Right renal cortex interstitium (tissue), 3 donors: ENCODE data around the gene HS1BP3. TPM values are rescaled to one million over a fixed set of nuclear protein-coding genes. Genes with fewer than 3 reads are reported as not detected.

ENCODE experiments used
- DNase-seq, 3 donors: peaks; one replicate each; pipeline ENCODE4 v3.0.0-alpha.2; 2013; ENCODE audit warnings: low read depth in 3 of 3, low spot score in 2 of 3
- polyA plus RNA-seq, 3 donors: library from polyadenylated mRNA; unstranded; fragments of 120-200 nt; gene quantifications; one replicate each; pipeline ENCODE4 v1.2.1, GENCODE V29; 2013; ENCODE audit not compliant: insufficient read length in 3 of 3

The HS1BP3 gene
- polyA plus RNA-seq, 3 donors, result 15.3 to 20.2 (median 16.5) TPM

GRCh38 chr2:20675701-20676352, 24.9 kb upstream of the HS1BP3 start:
- no peak for DNase-seq

DNA sequence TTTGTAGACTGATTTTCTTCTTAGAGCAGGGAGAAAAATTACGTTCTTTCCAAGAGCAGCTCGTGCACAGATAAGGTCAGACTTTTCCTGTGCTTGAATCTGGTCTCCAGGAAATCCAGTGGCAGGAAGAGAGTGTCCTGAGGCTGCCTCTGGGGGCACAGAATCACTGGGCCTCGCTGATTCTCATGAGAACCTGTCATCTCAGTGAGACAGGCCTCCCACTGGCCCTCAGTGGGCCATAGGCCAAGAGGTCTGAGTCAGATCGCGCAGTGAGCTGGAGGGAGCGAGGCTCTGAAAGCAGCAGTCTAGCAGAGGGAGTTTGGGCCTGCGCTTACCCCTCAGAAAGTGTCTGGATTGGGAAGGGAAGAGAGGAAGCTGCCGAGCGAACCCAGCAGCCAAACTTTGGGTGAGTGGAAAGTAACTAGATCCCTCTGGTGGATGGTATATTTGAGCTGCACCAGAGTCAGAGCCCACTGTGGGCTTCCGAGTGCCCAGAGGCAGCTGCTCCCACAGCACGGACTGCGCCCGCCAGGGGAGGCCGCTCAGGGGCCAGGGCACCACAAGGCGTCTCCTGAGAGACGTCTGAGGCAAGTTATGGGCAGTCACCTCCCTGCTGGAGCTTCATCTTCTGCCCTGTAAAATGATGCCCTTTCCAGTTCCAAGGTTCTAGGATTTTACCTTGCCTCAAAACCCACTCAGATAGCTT, 24.2 kb upstream of the HS1BP3 start:
- DNase-seq, result no peak

- DNase-seq, result no peak
Observed at GRCh38 chr2:20674309-20674965, 23.5 kb upstream of the HS1BP3 start.

DNA sequence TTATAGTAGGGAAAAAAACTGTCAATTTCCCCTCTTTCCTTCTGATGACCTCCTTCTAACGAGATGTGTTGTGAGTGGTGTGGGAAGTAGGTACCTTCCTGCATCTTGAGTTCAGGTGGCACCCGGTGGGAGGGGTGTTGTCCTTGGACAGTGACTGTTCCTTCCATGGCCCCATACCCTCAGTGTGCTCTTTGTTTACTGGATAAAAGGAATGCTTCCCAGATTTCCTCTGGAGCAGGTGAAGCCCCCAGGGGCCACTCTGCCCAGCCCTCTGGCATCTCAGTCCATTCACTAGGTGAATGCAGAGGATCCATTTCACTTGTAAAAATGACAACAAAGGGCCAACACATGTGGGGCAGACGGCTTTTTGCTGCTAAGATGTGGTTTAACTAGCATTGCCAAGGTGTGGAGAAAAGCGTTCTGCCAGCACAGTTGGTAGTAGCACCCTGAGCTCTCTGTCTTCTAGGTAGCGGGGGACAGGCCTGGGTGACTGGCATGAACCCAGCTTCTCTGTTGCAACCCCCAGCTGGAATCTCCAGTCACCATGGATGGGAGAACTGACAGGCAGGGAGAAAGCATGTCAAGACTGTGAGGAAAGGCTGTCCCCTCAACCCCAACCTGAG, 22.9 kb upstream of the HS1BP3 start:
- no peak for DNase-seq

DNA sequence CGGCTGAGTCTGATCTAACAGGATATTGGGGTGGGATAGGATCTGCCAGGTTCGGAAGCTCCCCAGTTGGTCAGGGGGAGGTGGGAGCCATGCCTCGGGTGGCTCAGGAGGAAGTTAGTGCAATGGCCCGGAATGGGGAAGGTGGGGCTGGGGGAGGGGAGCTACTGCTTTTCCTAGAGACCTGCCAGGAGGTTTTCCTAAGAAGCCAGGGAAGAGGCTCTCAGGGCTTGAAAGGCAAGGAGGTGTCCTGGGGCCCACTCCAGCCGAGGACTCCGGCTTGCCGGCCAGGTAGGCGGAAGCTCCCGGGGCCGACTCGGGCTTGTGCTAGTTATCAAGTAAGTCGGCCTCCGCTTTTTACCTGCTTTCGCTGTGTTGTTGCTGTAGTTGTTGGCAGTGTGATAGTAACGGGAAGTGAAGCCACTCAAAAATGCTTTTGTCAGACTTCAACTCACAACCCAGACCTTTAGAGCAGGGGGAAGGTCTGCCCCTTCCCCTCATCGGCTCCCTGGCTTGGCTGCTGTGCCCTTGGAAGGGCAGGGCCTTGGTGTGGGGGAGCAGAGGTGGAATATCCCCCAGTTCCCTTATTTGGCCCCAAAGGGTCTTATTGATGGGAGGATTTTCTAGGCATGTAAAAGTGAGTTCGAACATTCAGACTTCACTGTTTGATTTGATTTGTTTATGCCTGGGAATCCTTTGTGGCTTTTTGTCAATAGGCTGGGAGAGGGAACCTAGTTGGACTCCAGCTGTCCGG, 21.5 kb upstream of the HS1BP3 start:
- DNase-seq, result no peak

- no peak for DNase-seq
Observed at GRCh38 chr2:20671736-20672080, 20.8 kb upstream of the HS1BP3 start.

- no peak for DNase-seq
Observed at GRCh38 chr2:20671036-20671735, 20.3 kb upstream of the HS1BP3 start.

DNA sequence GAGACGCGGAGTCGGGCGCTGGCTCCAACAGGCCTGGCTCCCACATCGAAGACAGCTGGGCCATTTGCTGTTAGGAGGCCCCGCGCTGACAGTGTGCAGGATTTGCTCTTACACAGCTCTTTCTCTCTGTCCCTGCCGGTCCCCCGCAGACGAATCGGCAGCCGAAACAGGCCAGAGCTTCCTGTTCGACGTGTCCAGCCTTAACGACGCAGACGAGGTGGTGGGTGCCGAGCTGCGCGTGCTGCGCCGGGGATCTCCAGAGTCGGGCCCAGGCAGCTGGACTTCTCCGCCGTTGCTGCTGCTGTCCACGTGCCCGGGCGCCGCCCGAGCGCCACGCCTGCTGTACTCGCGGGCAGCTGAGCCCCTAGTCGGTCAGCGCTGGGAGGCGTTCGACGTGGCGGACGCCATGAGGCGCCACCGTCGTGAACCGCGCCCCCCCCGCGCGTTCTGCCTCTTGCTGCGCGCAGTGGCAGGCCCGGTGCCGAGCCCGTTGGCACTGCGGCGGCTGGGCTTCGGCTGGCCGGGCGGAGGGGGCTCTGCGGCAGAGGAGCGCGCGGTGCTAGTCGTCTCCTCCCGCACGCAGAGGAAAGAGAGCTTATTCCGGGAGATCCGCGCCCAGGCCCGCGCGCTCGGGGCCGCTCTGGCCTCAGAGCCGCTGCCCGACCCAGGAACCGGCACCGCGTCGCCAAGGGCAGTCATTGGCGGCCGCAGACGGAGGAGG, 19.6 kb upstream of the HS1BP3 start:
- no peak for DNase-seq

DNA sequence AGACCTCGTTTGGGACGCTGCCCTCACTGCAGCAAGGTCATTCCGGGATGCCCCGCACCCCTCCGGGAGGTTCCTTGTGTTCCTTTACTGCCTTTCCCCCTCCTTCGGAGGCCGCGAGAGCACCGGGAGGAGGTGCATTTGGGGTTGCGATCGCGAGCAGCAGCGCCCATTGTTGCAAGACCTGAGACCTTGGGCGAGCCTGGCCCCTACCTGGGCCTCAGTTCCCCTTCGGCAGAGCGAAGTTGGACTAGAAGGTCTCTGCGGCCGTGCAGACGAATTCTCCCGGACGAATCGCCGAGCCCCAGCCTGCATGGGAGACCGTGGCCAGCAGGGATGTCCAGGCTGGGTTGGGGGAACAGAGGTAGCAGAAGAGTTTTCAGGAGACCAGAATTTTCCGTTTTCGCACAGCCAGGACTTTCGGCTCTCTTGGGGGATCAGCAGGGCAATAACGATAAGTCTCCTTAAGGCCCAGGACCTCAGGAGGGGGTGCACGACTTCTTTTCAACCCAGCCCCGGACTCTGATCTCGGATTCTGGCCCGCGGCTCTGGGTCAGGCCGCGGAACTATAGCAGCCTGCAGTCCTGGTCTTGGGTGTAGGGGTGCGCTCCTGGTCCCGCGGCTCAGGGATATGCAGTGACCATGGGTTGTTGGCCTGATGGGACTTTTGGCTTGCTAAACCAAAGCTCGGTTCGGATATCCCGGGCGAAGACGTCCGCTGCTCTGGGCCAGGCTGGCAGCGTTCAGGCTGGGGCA, 18.8 kb upstream of the HS1BP3 start:
- DNase-seq, result no peak

GRCh38 chr2:20668871-20669475, 18.1 kb upstream of the HS1BP3 start:
- DNase-seq, result no peak

DNA sequence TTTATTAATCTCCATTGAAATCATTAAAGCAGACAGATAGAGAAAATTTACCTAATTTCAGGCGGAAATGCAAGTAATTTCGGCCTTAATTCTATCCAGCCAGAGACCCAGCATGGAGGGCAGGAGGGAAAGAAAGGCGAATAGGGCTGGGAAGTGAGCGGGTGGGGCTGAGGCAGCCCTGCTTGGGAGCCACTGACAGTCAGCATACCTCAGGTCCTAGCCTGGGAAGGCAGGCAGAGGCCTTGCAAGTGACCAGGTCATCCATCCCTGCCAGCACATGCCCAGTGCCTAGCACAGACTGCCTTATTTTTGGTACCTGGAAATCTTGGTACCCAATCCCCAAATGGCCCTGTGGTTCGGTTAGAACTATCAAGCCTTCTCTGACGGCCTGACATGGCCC, 17.6 kb upstream of the HS1BP3 start:
- DNase-seq, result no peak

DNA sequence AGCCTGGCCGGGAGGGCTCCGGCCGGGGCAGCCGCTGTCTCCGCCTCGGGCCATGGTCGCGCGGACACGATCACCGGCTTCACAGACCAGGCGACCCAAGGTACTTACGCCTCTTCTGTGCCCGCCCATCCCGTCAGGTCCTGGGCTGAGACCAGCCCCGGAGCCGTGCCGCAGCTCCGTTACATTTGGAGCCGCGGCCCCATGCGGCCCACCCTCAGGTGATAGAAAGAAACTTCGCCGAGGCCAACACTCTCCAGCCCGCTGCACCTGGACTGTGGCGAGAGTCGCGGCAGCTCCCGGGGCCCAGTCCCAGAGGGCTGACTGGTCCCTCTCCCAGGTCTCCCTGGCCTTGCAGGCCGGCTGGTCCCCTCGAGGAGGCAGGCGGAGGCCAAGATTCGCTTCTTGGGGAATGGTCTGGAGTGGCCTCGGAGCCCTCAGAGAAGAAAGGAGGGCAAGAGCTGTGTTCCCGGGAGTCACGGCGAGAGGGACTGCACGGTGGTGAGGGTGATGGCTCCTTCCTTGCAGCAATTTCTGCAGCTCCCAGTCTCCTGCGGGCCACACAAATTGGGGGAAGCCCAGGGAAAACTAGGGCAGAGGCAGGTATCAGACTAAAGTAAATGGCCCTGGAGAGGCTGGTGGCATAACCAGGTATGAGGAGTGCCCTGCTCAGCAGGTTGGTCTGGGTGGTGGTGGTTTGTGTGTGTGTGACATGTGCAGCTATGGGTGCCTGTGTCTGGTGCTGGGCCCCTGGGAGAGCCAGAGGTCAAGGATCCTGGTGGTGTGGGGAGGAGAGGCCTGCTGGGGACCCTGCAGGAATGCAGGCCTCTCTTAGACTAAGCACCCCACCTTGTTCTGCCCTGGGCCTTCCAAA, 16.9 kb upstream of the HS1BP3 start:
- DNase-seq, result no peak

DNA sequence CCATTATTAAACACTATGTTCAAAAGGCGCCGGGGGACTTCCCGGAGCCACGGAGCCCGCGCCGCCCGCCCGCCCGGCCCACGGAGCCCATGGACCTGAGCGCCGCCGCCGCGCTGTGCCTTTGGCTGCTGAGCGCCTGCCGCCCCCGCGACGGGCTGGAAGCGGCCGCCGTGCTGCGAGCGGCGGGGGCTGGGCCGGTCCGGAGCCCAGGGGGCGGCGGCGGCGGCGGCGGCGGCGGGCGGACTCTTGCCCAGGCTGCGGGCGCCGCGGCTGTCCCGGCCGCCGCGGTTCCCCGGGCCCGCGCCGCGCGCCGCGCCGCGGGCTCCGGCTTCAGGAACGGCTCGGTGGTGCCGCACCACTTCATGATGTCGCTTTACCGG, 16.2 kb upstream of the HS1BP3 start:
- DNase-seq, result no peak

- no peak for DNase-seq
Observed at GRCh38 chr2:20666304-20667150, 15.6 kb upstream of the HS1BP3 start, which contains the start of gene GDF7. TSS of gene GDF7 (plus strand) at chr2:20667144. CDS start at chr2:20667240, 96 bp downstream.

DNA sequence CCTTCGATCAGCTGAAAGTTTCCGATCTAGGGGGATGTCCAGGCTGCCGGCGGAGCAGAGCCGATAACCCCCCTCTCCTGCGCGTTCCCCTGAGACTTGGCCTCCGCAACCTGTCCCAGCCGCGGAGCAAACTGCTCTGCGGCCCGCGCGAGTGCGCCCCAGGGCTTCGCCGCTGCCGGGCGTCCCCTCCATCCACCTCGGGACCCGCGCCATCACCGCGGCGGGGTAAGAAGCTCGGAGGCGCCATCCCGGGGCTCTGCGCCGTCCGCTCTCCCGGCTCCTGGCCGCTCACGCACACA, 15.1 kb upstream of the HS1BP3 start:
- DNase-seq, result no peak

GRCh38 chr2:20665243-20666004, 14.5 kb upstream of the HS1BP3 start:
- no peak for DNase-seq
